Natural killer cell (primary cell): ENCODE measurements around the gene PRR19. TPM values are rescaled to one million over a fixed set of nuclear protein-coding genes. Genes with fewer than 3 reads are reported as not detected.

Experiments
- ATAC-seq, 3 donors: fragments of 150-1000 bp in 2 of 3; fragments of 200-7000 bp in 1 of 3; cut with Tn5 transposase; 1 replicate in 1 of 3; 2 replicates in 2 of 3; pipeline ENCODE4 v1.10.0; 2021; ENCODE audit warnings: mild to moderate bottlenecking in 2 of 3, moderate library complexity in 2 of 3
- DNase-seq, 2 donors: peaks; one replicate each; pipeline versions ENCODE4 v3.0.0 to v3.0.0-alpha.2; 2013 to 2021; ENCODE audit warnings: mixed read lengths in 1 of 2
- H3K27ac ChIP-seq: one replicate; pipeline ENCODE4 v1.5.1; 2013; ENCODE audit warnings: mild to moderate bottlenecking, low read length
- H3K27me3 ChIP-seq: one replicate; pipeline ENCODE4 v1.6.1; 2013; ENCODE audit warnings: low read length; ENCODE audit not compliant: control insufficient read depth, insufficient read depth
- H3K36me3 ChIP-seq: one replicate; pipeline ENCODE4 v1.6.1; 2013; ENCODE audit warnings: low read length; ENCODE audit not compliant: control insufficient read depth, insufficient read depth
- H3K4me1 ChIP-seq: one replicate; pipeline ENCODE4 v1.6.1; 2013; ENCODE audit warnings: low read length; ENCODE audit not compliant: control insufficient read depth, insufficient read depth
- H3K4me3 ChIP-seq: one replicate; pipeline ENCODE4 v1.5.1; 2013; ENCODE audit warnings: low read length
- H3K9me3 ChIP-seq: one replicate; pipeline ENCODE4 v1.6.1; 2013; ENCODE audit warnings: low read length; ENCODE audit not compliant: control insufficient read depth, insufficient read depth
- H3K27ac Mint-ChIP-seq, 2 donors: one replicate each; pipeline ENCODE4 v1.8.0; 2022; ENCODE audit warnings: mild to moderate bottlenecking in 2 of 2, mixed read lengths in 2 of 2, moderate library complexity in 1 of 2
- H3K27me3 Mint-ChIP-seq, 2 donors: one replicate each; pipeline ENCODE4 v1.8.0; 2022; ENCODE audit warnings: low read depth in 2 of 2, mixed read lengths in 2 of 2
- H3K36me3 Mint-ChIP-seq: one replicate; pipeline ENCODE4 v1.8.0; 2022; ENCODE audit warnings: mixed read lengths
- H3K4me1 Mint-ChIP-seq, 2 donors: one replicate each; pipeline ENCODE4 v1.8.0; 2022; ENCODE audit warnings: mixed read lengths in 2 of 2
- H3K4me3 Mint-ChIP-seq: one replicate; pipeline ENCODE4 v1.8.0; 2022; ENCODE audit warnings: mild to moderate bottlenecking, moderate library complexity, mixed read lengths
- H3K9me3 Mint-ChIP-seq, 2 donors: one replicate each; pipeline ENCODE4 v1.8.0; 2022; ENCODE audit warnings: mixed read lengths in 2 of 2
- CTCF ChIP-seq: fragments of 200-600 bp; IDR thresholded peaks from one replicate; pipeline ENCODE4 v1.8.0; 2022; ENCODE audit warnings: antibody characterized with exemption
- WGBS: methylation state at CpG from one replicate; pipeline ENCODE4 v1.1.7; 2013; ENCODE audit warnings: missing lambda C conversion rate; ENCODE audit not compliant: insufficient coverage; 5-methylcytosine and 5-hydroxymethylcytosine counted together
- intact Hi-C: fragments of 100-400 bp; cut with micrococcal nuclease; formaldehyde crosslinking; loops from one replicate; pipeline ENCODE4 v1.14.2; 2022
- total RNA-seq, 4 donors: library from RNA; stranded (reverse); fragments of 120-200 nt in 1 of 4; gene quantifications; one replicate each; pipeline versions ENCODE4 v1.2.3 to v1.2.4, GENCODE V29; 2013 to 2022

The PRR19 gene
- total RNA-seq, 3 donors from 2014 or later (not counting 1 experiment from before 2014, with no cell fraction given), result not detected

GRCh38 chr19:42287017-42287826 lies 14.7 kb upstream of the PRR19 start:
- H3K27me3 ChIP-seq, result no peaks in the 10 kb centered on the region
- H3K27ac ChIP-seq, result no peak overlapping the region
- peaks cover 52% of the 10 kb centered on the region for H3K36me3 ChIP-seq
- Mint-ChIP-seq H3K36me3 (no peaks in the 10 kb centered on the region), H3K9me3 (no peaks in the 10 kb centered on the region), H3K27me3 (no peaks in the 10 kb centered on the region), H3K4me1 (peaks cover 13 to 29% of the 10 kb centered on the region in 2 donors), H3K4me3 (no peak overlapping the region), H3K27ac (no peak overlapping the region)
- H3K4me1 ChIP-seq, result peaks cover 31% of the 10 kb centered on the region
- ATAC-seq, result no peak
- H3K4me3 ChIP-seq, result no peak overlapping the region
- no peak for TF ChIP-seq CTCF
- WGBS, result 96% methylated on average over 30 of the region's 30 CpGs
- DNase-seq, result no peak
- no peaks in the 10 kb centered on the region for H3K9me3 ChIP-seq
- intact Hi-C loops, result no loop called here

GRCh38 chr19:42287827-42288107 lies 14.2 kb upstream of the PRR19 start:
- DNase-seq (no peak), ATAC-seq (no peak)
- no peaks in the 10 kb centered on the region for H3K9me3 Mint-ChIP-seq
- Histone ChIP-seq H3K27ac (no peak overlapping the region), H3K4me1 (peaks cover 25% of the 10 kb centered on the region), H3K36me3 (peaks cover 56% of the 10 kb centered on the region), H3K9me3 (no peaks in the 10 kb centered on the region), H3K4me3 (no peak overlapping the region), H3K27me3 (no peaks in the 10 kb centered on the region)
- TF ChIP-seq CTCF, result no peak
- H3K36me3 Mint-ChIP-seq, result no peaks in the 10 kb centered on the region
- H3K4me1 Mint-ChIP-seq, result peaks cover 13 to 29% of the 10 kb centered on the region in 2 donors
- 97% methylated on average over 10 of the region's 10 CpGs for WGBS
- intact Hi-C loops, result no loop called here
- no peak overlapping the region for H3K27ac Mint-ChIP-seq
- H3K4me3 Mint-ChIP-seq, result no peak overlapping the region
- no peaks in the 10 kb centered on the region for H3K27me3 Mint-ChIP-seq

GRCh38 chr19:42288387-42288786 lies 13.5 kb upstream of the PRR19 start:
- no peaks in the 10 kb centered on the region for H3K27me3 Mint-ChIP-seq
- Histone ChIP-seq H3K9me3 (no peaks in the 10 kb centered on the region), H3K36me3 (peaks cover 62% of the 10 kb centered on the region), H3K4me3 (no peak overlapping the region), H3K27ac (no peak overlapping the region), H3K4me1 (peaks cover 19% of the 10 kb centered on the region), H3K27me3 (no peaks in the 10 kb centered on the region)
- no peak overlapping the region for H3K4me3 Mint-ChIP-seq
- DNase-seq (no peak), ATAC-seq (no peak)
- H3K9me3 Mint-ChIP-seq, result no peaks in the 10 kb centered on the region
- TF ChIP-seq CTCF, result no peak
- intact Hi-C loops, result no loop called here
- H3K4me1 Mint-ChIP-seq, result peaks cover 13 to 29% of the 10 kb centered on the region in 2 donors
- WGBS, result 81% methylated on average over 4 of the region's 4 CpGs
- no peaks in the 10 kb centered on the region for H3K36me3 Mint-ChIP-seq
- H3K27ac Mint-ChIP-seq, result no peak overlapping the region
